Fibroblast of the aortic adventitia (primary cell): Measurements from ENCODE around the gene POLA2. TPM values are rescaled to one million over a fixed set of nuclear protein-coding genes. Genes with fewer than 3 reads are reported as not detected.

ENCODE experiments used
- DNase-seq: peaks from one replicate; pipeline ENCODE4 v3.0.0-alpha.2; 2010; ENCODE audit warnings: low read depth
- H3K4me3 ChIP-seq: 2 replicates; pipeline ENCODE4 v1.5.1; 2011; ENCODE audit warnings: low read depth, mild to moderate bottlenecking, control low read depth, low read length, moderate library complexity
- total RNA-seq: library from RNA; depleted of rRNA; stranded (reverse); fragments of >200 nt; gene quantifications from 2 replicates; pipeline ENCODE4 v1.2.3, GENCODE V29; 2012; ENCODE audit warnings: low replicate concordance
- TF ChIP-seq, protein P1 (sequence below): IDR thresholded peaks from 2 replicates; pipeline ENCODE4 v1.5.1; 2011; ENCODE audit warnings: mild to moderate bottlenecking, low read length, control low read depth, inconsistent platforms; ENCODE audit not compliant: insufficient read depth

Gene POLA2
- total RNA-seq, 1 donor: 32.4 TPM

DNA sequence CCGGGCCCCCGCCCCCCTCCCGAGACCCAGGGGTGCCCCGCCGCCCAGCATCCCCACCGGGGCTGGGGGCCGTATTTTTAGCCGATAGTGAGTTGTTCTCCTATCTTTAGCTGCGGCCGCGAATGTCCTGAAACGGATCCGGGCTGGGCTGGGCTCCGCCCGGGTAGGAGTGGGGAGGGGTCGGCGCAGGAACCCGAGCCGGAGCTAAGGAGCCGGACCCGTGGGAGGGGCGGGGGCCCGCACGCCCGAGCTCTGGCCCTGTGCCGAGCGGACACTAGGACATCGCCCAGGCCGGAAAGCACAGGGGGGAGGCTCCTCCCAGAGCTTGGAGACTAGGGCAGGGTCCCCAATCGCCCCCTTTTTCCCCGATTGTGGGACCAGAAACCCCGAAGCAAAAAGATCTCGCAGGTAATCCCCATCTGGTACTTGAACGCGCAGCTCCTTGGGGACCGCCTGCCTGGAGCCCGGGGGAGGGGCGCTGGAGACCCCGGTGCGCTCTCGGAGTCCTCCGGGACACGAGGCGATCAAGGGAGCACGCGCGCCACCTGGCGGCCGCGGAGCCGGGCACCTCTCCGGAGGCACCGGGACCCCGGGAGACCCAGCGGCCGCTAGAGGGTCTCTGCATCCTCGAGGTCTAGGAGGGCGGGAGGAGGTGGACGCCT lies 53.6 kb downstream of the POLA2 start:
- peak overlapping the region; percentile 95 for H3K4me3 ChIP-seq
- TF ChIP-seq, protein P1, sequence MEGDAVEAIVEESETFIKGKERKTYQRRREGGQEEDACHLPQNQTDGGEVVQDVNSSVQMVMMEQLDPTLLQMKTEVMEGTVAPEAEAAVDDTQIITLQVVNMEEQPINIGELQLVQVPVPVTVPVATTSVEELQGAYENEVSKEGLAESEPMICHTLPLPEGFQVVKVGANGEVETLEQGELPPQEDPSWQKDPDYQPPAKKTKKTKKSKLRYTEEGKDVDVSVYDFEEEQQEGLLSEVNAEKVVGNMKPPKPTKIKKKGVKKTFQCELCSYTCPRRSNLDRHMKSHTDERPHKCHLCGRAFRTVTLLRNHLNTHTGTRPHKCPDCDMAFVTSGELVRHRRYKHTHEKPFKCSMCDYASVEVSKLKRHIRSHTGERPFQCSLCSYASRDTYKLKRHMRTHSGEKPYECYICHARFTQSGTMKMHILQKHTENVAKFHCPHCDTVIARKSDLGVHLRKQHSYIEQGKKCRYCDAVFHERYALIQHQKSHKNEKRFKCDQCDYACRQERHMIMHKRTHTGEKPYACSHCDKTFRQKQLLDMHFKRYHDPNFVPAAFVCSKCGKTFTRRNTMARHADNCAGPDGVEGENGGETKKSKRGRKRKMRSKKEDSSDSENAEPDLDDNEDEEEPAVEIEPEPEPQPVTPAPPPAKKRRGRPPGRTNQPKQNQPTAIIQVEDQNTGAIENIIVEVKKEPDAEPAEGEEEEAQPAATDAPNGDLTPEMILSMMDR: peak; percentile 82
- peak; percentile 83 for DNase-seq

DNA sequence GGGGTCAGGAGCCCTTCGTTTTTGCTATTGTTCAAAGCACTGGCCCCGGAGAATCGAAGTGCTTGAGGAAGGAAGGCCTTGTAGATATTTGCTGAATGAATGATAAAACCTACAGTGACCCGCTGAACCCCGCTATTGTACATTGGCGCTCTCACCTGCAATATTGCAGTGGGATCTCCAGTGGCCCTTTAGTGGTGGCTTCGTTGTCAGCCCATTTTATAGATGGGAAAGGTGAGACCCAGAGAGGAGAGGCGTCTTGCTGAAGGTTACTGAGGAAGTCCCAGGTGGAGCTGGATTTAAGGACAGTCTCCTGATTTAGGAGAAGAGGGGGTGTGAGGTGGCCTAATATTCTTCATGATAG lies 54.1 kb downstream of the POLA2 start:
- DNase-seq: no peak
- TF ChIP-seq, protein P1: no peak
- H3K4me3 ChIP-seq: peak overlapping the region; percentile 95

DNA sequence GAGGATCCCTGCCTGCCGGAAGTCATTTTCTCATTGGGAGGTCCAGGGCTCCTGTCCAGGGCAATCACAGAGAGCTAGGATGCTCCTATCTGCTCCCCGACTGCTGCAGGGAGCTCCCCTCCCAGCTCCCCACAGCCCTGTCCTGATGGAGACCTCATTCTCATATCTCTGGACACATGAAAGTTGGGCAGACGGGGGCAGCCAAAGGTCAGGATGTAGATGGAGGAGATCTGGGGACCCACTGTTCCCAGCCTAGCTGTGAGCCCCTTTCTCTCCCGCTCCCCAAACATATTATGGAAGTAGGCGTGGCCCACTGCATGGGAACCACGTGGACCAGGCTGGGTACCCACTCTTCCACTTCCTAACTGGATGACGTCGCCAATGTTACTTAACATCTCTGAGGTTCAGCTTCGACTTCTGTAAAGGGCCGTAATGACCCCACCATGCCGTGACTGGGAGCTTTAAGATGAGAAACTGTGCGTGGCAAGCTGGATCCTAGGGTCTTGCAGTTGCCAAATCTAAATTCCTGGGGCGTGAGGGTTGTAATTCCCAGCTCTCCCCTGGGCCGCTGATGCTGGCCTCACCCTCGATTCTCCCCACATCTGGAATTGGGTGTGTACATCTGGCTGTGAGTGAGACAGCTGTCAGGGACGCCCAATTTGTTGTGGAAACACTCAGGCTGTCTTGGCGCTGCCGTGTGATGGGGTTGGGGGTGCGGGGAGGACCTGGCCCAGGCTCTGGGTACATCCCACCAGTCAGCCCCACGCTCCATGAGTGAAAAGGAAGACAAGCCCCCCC lies 54.7 kb downstream of the POLA2 start:
- TF ChIP-seq, protein P1: no peak
- peak; percentile 100 for DNase-seq
- peak overlapping the region; percentile 95 for H3K4me3 ChIP-seq

DNA sequence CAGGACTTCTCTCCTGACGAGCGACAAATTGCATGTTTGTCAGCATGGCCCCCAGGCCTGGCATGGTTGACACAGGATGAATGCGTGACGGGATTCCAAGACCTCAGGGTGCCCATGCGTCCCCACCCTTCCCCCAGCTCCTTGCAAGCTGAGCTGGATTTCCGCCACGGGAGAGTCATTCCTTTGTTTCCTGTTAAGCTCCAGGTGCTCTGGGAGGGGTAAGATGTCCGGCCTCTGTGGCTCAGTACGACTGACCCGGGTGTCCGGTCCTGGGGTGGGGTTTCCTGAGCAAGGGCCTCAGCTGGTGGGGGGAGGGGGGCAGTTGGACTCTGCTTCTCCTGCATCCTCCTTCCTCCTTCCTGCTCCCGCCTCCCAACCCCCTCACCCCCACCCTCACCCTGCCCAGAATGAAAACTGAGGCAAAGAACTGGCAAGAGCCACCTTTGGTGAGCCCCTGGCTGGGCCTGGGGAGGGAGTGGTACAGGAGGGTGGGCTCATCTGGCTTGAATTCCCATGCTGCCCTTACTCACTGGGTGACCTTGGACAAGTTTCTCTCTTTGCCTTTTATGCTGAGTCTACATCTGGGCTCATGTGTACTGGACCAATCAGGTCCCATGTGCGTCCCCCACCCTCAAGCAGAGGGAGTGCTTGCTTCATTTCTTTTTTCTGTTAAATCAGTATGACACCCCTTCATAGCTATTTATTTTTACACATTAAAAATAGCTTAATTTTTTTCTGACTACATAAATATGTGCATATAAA lies 55.4 kb downstream of the POLA2 start:
- peak; percentile 97 for DNase-seq
- TF ChIP-seq, protein P1: no peak
- H3K4me3 ChIP-seq: peak overlapping the region; percentile 95

DNA sequence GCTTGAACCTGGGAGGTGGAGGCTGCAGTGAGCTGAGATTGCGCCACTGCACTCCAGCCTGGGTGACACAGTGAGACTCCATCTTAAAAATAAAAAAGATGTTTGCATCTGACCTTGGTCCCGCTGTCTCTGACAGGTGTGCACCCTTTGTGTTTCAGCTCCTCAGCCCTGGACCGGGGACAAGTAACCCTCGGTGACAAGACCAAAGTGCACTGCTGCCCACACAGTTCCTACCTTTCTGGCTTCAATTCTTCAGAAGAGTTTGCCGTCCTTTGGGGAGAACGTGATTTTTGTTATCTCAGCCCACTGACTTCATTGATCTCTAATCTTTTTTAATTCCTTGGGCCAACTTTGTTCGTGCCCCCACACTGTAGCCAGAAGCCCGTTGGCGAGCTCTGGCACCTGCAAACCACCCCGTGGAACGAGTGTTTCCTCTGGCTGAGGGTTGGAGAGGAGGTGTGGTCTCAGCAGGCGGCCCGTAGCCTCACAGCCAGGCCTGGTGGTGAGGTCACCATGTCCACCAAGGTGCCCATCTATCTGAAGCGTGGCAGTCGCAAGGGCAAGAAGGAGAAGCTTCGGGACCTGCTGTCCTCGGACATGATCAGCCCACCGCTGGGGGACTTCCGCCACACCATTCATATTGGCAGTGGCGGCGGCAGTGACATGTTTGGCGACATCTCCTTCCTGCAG lies 58.8 kb downstream of the POLA2 start:
- no peak for DNase-seq
- TF ChIP-seq, protein P1: no peak
- no peak overlapping the region for H3K4me3 ChIP-seq

DNA sequence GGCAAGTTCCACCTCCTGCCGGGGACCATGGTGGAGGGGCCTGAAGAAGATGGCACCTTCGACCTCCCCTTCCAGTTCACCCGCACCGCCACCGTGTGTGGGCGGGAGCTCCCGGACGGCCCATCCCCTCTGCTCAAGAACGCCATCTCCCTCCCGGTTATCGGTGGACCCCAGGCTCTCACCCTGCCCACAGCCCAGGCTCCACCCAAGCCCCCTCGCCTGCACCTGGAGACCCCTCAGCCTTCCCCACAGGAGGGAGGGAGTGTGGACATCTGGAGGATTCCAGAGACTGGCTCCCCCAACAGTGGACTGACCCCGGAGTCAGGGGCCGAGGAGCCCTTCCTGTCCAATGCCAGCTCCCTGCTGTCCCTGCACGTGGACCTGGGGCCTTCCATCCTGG lies 59.3 kb downstream of the POLA2 start:
- DNase-seq: no peak
- no peak overlapping the region for H3K4me3 ChIP-seq
- TF ChIP-seq, protein P1: no peak
